NCI-H748 (cell line): ENCODE results near the gene C14orf132.

ENCODE experiments used
- DNase-seq: peaks from one replicate; lab custom pipeline; 2025; ENCODE audit not compliant: unreplicated experiment; lab: John Stamatoyannopoulos, UW

C14orf132 gene

DNA sequence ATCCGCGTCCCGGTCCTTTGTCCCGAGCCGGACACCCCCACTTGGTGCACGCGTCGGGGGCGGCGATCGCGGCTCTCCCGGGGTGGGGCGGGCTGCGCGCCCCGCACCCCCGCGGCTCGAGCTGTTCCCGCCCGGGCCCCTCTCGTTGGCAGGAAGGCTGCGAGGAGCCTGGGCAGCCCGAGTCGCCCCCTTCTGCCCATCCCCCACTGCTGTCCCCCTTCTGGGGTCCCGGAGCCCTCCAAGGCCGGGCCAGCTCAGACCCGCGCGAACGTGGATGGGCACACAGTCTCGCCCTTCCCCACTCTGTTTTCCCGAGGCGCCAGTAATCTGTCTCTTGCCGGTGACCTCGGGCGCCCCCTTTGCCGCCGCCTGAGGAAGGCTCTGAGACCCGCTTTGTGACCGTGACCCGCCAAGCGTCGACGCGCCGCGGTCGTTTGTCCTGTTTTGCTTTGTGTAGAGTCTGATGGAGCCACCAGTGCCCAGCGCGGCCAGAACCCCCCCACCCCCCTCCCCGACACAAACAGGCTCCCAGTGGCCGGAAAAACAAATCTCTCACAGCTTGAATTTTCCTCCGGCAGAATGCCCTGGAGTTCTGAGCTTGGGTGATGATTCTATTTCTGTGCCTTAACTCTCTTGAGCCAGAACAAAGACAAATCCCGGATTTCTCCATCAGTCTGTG is 610 bp downstream of the C14orf132 start:
- DNase-seq = peak; percentile 71

DNA sequence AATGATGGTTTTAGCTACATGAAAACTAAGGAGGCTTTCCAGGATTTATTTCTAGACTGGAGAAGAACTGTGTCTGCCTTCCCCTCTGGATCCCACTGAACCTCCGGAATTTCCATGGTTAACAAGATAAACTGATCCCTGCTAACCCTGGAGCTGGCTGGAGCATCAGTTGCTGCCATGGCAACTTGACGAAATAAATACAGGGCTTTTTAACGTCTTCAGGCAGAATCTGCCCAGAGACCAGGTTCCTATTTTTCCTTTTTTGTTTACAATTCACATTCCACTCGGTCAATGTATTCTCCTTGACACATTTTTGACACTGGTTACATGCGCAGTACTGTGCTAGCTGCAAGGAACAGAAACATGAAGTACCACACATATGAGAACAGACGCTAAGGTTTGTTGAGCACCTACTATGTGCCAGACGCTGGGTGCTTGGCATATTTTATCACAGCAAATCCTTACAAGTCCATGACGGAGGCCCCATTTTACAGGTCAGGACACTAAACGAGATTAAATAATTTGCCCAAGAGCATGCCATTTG is 1.7 kb downstream of the C14orf132 start:
- peak; percentile 26 for DNase-seq

DNA sequence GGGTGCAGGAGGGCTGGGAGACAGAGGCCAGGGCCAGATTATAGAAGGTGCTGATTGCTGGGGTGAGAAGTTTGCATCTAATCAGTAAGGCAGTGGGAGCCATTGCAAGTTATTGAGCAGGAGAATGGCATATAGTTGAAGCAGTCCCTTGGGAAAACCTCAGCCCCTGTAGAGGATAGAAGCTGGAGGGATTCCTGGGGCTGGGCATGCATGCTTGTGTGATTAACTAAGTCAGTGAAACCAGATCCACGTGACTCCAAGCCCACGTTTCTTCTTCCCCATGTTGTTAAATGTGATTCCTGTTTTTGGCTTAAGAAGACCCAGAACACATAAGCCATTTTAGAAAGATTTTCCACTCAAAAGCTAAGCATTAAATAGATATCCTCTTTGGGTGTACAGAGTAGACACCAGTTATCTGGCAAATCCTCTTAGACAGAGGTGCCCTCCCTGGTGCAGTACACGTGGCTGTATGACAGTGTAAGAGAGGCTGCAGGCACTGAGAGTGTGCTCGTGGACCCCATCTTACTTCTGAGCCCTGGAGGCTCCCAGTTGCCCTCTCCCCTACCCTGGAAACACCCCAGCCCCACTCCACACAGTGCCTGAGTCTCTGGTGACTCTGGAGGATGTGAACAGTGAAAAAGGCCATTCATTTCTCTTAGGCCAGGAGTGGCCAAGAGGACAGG is 3.2 kb downstream of the C14orf132 start:
- DNase-seq = no peak

DNA sequence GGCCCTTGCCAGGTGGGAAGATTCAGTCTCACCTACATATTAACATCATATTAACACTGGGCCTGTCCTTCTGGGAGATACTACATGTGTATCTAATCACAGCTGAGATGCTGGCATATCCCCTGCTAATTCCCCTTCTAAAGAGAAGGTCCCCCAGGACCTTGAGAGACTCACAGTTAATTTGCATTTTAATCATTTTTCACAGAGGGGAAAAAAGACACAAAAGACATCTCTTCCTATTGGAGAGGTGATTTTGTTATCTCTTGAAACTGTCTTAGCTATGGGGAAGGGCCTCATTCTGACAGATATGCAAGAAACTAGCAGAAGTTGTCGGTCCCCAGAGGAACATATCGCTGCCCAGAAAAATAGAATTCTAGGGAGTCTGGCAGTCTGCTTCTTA is 7.5 kb downstream of the C14orf132 start:
- no peak for DNase-seq

DNA sequence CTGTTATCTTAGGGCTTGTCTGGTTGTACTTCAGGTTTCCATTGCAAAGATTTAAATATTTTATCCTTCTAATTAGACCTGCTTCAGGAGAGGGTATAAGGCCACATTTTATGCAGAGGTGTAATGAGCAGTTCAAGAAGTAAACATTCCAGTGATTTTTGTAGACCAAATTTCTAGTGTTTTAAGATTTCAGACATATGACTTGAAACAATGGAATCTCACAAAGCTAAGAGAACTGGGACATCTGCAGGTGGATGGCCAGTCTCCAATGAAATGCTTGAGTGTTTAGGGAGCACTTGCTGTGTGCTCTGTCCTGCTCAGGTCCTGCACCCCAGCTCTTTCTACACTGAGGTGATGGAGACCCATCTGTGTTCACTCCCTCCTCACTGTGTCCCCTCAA is 7.9 kb downstream of the C14orf132 start:
- DNase-seq = no peak

DNA sequence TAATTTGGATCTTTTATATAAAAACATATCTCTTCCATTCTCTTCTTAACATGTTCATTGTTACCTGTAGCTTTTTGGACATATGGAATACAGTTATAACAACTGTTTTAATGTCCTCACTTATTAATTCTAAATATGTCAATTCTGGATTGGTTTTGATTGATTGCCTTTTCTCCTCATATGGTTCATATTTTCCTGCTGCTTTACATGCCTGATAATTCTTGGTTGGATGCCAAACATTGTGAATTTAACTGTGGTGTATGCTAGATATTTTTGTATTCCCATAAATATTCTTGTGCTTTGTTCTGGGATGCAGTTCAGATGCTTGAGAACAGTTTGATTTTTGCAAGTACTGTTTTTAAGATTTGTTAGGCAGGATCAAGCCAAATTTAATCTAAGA is 10.8 kb downstream of the C14orf132 start:
- DNase-seq = no peak

DNA sequence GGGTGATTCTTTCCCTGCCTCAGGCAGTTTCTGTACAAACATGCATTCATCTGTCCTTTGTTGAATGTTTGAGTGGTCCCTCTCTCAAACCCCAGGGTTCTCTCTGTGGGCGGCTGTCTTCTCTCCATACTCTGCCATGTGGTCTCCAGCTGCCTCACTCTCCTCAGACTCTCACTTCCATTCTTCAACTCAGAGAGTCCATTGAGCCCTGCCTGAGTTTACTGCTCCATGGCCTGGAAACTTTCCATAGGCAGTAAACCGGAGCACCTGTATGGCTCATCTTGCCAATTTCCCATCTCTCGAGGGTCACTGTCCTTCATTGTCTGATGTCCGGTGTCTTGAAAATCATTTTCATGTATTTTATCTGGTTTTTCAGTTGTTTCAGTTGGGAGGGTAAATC is 11.3 kb downstream of the C14orf132 start:
- no peak for DNase-seq

DNA sequence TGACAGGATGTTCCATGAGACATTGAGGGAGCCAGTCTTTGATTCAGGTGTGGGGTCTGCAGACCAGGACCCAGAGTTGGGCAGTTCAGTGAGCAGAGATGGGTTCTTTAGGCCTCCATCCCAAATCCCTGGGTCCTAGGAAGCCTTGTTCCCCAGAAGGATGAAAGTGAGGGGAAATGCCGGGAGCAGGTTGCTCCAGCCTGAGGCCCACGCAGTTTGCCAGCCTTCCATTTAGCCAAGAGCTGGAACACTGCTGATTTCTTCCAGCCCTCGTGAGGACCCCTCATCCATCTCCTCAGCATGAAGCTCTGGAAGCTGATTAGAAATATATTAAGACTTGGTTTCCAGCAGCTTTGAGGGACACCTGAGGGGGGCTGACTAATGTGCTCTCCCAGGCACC is 12.1 kb downstream of the C14orf132 start:
- DNase-seq = no peak

DNA sequence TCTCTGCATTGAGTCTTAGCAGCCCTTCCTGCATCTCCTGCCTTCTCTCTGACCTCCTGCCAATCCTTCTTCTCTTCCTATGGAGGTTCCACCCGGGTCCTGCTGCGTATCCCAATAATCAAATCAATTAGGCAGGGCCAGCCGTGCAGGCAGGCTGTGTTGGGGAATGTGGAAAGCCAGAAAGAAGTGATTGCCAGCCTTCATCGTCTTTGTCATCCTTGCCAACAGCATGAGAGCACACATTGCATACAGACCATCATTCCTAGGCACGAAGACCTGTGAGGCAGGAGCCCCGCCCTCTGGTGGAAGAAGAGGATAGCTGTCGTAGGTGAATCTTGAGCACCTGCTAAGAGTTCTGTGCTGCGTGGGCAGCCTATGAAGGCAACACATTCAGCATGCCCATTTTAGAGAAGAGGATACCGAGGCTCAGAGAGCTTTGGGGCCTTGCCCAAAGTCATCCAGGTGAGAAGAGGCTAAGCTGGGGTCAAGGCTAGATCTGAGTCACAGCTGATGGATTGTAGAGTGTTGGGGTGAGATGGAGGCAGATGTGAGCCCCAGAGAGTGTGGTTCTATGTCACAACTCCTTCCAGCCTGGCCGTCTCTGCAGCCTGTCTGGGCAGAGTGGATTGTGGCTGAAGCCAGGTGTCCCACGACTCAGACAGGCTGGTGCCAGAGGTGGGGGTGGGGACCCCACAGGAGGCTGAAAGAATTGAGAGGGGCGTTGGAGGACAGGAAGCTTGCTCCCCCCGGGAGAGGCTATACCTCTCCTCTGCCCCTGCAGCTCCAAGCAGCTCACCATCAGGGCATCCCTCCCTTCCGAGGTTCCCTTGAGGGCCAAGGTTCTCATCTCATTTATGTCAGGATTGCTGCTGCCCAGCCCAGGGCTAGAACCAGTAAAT is 12.7 kb downstream of the C14orf132 start:
- peak; percentile 46 for DNase-seq

DNA sequence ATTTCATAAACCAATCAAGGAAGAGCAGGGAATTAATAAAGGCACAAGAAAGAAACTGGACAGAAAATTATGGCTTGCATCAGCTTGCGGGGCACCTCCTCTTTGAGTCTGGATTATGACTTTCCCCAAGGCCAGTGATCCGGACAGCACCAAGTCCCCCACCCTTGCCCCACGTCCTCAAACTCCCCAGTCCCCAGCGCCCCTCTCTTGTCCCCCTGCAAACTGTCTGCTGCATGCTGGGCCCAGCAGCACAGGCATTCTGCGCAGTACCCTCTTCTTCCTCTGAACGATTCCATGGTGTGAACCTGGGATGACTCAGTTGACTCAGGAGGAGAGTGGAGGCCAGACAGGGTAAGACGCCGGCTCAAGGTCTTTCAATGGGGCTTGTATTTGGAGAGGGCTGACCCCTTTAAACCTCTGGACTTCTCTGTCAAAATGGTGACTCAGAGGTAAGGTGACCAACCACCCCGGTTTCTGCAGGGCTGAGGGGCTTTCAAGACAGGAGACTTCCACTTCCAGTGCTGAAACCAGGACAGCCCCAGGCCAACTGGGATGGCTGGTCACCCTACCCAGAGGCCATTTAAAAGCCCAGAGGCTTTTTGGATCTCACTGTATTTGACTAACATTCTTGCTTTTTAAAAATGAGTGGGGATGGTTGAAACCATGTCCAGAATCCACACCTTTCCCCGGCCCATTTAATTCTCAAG is 13.5 kb downstream of the C14orf132 start:
- DNase-seq = no peak

DNA sequence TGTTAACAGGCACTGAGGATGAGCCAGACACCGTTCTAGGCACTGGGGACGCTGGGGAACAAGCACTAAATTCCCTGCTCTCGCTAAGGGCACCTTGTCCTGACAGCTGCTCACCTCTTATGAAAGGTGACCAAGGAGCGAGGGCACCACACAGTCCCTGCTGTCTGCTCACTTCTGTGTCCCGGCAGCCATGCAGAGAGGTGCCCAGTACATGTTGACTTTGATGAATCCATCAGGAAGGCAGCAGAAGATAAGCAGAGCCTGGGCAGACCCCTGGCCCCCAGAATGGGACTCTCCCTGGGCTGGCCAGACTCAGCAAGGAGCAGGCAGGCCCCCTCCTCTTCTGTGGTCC is 14.1 kb downstream of the C14orf132 start:
- no peak for DNase-seq

DNA sequence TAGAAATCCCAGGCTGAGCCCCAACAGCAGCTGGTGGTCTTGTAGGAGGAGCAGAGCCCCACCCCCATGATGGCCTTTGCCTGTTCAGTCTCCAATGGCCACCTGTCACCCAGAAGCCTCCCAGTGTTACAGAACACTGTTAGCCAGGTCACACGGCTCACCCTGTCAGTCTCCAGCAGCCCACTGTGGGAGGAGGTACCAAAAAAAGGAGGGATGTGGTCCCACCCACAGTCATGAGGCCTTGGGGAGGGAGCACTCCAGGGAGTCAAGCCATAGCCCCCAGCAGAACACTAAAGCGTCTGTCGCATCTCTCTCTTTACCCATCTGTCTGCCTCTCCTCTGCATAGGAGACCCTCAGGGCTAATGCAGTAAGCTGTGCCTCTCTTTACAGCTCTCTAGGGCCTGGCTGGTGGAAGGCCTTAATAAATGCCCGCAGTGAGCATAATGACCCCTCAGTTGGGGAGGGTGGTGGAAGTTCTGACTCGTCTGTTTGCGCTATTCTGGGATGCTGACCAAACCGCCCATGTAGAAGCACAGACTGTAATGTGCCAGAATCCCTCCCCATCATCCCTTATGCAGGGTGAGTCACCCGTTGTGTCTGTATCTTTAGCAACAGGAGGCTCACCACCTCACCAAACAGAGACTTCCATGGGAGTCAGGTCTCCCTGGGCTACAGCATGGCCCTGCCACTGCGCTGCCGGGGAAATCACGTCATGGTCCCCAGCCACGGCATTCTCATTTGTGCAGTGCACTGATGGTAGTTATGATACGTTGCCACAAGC is 14.6 kb downstream of the C14orf132 start:
- DNase-seq = no peak

DNA sequence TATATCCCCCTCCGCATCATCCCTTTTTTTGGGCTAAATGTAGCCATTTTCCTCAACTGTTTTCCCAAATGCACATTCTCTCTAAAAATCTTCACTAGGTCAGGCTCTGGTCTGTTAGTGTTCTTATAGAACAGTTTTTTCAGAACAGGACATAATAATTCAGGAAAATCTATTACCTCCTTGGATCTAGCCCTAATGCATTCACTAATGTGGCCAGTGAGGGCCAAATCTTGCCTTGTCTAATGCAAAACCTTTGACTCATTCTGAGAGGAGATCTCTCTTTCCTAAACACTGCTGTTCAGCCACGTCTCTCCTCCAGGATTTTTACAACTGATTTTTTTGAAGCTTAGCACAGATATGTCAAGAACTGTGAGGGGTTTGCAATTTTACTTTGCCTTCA is 15.5 kb downstream of the C14orf132 start:
- DNase-seq = no peak

DNA sequence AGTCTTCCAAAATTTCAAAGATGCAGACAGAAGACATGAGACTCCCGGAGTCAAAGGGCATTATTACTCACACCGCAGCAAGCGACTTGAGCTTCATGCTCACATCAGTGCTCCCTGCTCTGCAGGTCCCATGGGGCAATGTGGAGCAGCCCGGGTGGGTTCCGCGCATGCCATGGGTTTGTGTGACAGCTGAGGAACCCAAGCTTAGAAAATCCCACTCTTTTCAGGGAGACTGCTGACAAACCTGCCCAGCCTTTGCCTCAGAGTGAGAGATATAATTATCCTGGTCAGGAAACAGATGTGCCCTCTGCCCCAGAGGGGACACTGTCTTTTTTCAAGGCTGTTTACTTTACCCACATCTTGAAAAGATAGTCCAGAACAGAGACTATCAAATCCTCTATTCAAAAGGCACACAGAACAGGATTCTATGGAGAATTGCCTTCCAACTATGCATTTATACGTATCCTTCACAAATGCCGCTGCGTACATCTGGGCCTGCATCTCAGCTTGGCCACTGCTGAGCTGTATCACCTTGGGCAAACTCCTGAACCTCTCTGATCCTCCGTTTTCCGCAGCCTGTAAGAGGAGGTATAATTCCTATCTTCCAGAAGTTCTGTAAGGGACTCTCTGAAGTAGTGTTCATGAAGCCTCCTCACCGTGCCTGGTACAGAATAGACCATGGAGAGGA is 16.0 kb downstream of the C14orf132 start:
- no peak for DNase-seq

DNA sequence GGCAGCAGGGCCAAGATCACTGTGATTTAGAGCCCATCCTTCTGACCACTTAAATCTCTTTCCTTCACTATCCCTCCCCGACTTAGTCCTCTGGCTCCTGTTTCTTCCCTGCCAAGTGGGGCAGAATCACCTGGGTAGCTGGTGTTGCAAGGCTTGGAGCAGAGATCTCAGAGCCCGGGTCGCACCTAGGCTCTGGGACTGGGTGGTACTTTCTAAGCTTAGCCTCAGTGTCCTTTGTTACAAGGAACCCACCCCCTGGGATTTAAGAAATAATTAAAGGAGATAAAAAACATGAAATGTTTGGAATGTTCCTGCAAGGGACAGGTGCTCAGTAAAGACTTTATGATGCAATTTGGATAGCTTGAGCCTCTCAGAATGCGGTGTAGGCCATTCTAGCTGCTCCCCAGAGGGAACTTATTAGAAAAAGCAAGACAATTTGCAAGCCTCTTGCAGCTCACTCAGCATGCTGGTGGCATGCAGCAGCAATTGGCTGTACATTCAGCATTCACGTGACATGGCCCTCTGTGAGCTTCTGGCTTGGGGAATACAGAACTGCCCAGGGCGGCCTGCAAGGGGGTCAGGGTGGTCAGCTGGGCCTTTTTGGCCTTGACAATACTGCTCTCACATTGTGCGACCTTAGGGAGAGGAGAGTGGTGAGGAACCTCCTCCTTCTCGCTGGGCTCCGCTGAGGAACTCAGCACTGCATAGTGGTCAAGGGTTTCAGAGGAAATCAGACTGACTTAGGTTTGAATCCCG is 16.8 kb downstream of the C14orf132 start:
- no peak for DNase-seq

DNA sequence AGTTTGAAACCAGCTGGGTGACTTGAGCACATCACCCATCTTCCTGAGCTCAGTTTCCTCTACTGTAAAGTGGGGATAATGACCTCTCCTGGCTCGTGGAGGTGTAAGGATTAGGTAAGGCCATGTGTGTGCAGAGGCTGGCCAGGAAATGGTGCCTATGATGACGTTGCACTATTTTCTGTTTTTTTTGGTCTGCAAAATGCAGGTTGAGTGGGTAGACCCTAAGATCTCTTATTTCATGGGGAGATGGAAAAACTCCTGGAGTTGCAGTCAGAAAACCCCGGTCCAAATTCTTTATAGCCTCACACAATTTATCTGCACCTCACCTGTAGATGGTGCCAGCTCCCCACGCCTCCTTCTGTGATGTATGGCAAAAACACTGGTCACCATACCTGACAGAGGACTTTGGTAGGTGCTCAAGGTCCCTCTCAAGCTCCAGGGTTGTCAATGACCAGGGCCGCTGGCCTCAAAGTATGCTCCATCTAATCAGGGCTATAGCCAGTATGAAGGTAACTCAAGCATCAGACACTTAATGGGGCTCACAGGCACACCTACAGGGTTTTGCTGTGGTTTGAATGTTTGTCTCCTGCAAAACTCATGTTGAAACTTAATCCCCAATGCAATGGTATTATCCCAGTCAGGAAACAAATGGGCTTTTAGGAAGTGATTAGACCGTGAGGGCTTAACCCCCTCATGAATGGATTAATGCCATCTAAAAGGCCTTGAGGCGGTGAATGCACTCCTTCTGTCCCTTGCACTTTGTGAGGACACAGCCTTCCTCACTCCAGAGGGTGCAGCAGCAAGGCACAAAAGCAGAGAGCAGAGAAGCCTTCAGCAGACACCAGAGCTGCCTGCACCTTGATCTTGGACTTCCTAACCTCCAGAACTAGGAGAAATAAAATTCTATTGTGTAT is 17.6 kb downstream of the C14orf132 start:
- peak; percentile 42 for DNase-seq

DNA sequence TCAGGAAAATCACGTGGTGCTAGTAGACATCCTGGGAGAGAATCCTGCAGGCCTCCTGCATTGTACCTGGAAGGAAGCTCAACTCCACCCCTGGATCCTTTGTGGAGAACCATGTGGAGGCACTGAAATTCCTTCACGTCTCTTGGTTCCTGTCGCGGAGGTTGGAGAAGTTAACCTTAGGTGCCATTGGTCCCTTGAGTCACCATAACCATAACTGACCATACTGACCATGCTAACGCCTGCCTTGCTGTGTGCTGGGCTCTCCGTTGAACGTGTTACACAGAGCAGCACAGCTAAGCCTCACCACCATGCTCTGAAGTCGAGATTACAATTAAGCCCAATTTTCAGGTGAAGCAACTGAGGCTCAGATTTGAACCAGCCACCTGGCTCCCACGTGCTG is 18.6 kb downstream of the C14orf132 start:
- DNase-seq = no peak
